Stomach (tissue), 8 donors: ENCODE measurements around the gene OR6B1. TPM values are rescaled to one million over a fixed set of nuclear protein-coding genes. Genes with fewer than 3 reads are reported as not detected.

Source experiments
- polyA plus RNA-seq, 3 donors: library from polyadenylated mRNA; stranded (reverse); fragments of 200-250 nt; gene quantifications; one replicate each; pipeline ENCODE4 v1.2.3, GENCODE V29; 2013
- total RNA-seq, 5 donors: library from RNA; depleted of rRNA; stranded (reverse); fragments of >200 nt; gene quantifications; one replicate each; pipeline versions ENCODE4 v1.1.0 to v1.2.3, GENCODE V29; 2014 to 2016
- donor health status: healthy with polysubstance abuse.
- donor health status: Bipolar disorder and iron deficiency.
- donor health status: healthy.

Gene OR6B1
- total and polyA plus RNA-seq, 8 donors = not detected

Other genes with a start within 250 kb of the OR6B1 start
- gene CTAGE6, start 242.6 kb upstream of the OR6B1 start, total RNA-seq = 1 to 10 TPM in 2 of 5 donors, not detected in 3; 1.3 to 9.3 TPM
- gene CTAGE6, start 242.6 kb upstream of the OR6B1 start, polyA plus RNA-seq = not detected
- 10 to 100 TPM; 13.4 to 94.6 (median 30.3) TPM for gene TCAF1, start 98.1 kb upstream of the OR6B1 start, total RNA-seq
- gene TCAF1, start 98.1 kb upstream of the OR6B1 start, polyA plus RNA-seq = 10 to 100 TPM in 2 of 3 donors, 1 to 10 TPM in 1; 9.7 to 23.7 (median 22.2) TPM
- not detected for gene OR2F2, start 65.1 kb upstream of the OR6B1 start, total RNA-seq
- not detected for gene OR2F2, start 65.1 kb upstream of the OR6B1 start, polyA plus RNA-seq
- gene OR2F1, start 45.5 kb upstream of the OR6B1 start, total RNA-seq = under 1 TPM in 1 of 5 donors, not detected in 4; 0.18 TPM
- not detected for gene OR2F1, start 45.5 kb upstream of the OR6B1 start, polyA plus RNA-seq
- gene OR2A5, start 48.6 kb downstream of the OR6B1 start, total RNA-seq = not detected
- not detected for gene OR2A5, start 48.6 kb downstream of the OR6B1 start, polyA plus RNA-seq
- gene OR2A25, start 69.5 kb downstream of the OR6B1 start, total RNA-seq = not detected
- gene OR2A25, start 69.5 kb downstream of the OR6B1 start, polyA plus RNA-seq = not detected
- not detected for gene OR2A12, start 86.0 kb downstream of the OR6B1 start, total RNA-seq
- not detected for gene OR2A12, start 86.0 kb downstream of the OR6B1 start, polyA plus RNA-seq
- not detected for gene OR2A2, start 109.3 kb downstream of the OR6B1 start, total RNA-seq
- not detected for gene OR2A2, start 109.3 kb downstream of the OR6B1 start, polyA plus RNA-seq
- gene OR2A14, start 122.9 kb downstream of the OR6B1 start, total RNA-seq = not detected
- gene OR2A14, start 122.9 kb downstream of the OR6B1 start, polyA plus RNA-seq = not detected
- gene CTAGE4, start 183.1 kb downstream of the OR6B1 start, total RNA-seq = 10 to 100 TPM in 4 of 5 donors, 1 to 10 TPM in 1; 3.3 to 36.5 (median 17.8) TPM
- gene CTAGE4, start 183.1 kb downstream of the OR6B1 start, polyA plus RNA-seq = 1 to 10 TPM; 1.4 to 2.0 (median 1.8) TPM
- 10 to 100 TPM in 2 of 5 donors, 1 to 10 TPM in 2, not detected in 1; 3.8 to 23.5 (median 9.7) TPM for gene ARHGEF35, start 195.5 kb downstream of the OR6B1 start, total RNA-seq
- gene ARHGEF35, start 195.5 kb downstream of the OR6B1 start, polyA plus RNA-seq = 10 to 100 TPM; 11.8 to 25.1 (median 13.4) TPM
- gene OR2A42, start 239.3 kb downstream of the OR6B1 start, total RNA-seq = under 1 TPM in 1 of 5 donors, not detected in 4; 0.18 TPM
- gene OR2A42, start 239.3 kb downstream of the OR6B1 start, polyA plus RNA-seq = not detected